Epidermal melanocyte (primary cell): ENCODE results near the gene FAM124A.

Experiments used
- DNase-seq: peaks from one replicate; pipeline ENCODE4 v3.0.0; 2011; ENCODE audit warnings: low spot score; ENCODE audit not compliant: insufficient read length

Gene FAM124A

DNA sequence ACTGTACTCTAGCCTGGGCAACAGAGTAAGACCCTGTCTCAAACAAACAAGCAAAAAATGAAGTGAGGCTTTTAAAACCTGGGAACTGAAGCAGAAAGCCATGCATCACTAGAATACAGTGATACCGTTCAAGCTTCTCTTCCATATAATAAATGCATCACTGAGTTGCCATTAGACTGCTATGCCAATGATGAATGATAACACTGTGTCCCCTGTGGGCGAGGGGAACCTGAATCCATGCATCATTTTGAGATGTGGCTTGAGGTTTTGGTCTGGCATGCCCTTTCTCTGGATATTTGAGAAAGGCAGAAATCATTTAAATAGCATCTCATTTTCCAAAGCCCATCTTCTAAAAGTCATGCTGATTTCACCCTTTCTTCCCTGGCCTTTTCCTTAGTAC, 1.5 kb upstream of the FAM124A start:
- no peak for DNase-seq

DNA sequence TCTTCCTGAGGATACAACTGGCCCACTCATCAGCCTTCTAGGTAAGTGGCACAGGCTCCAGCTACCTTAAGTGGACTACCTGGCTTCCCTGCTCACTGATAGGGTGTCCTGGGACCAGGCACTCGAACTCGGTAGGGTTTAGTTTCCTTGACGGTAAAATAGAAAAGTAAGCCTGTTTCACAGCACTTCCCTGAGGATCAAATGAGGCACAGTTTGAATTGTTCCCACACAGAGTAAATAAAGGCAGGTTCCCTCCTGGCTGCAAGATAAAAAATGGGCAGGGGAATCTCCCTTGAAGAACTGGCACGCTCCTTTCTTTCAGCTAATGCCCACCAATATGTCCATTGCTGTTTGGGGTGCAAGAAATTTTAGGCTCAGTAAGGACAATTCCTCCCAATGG, 1.1 kb upstream of the FAM124A start:
- no peak for DNase-seq

DNA sequence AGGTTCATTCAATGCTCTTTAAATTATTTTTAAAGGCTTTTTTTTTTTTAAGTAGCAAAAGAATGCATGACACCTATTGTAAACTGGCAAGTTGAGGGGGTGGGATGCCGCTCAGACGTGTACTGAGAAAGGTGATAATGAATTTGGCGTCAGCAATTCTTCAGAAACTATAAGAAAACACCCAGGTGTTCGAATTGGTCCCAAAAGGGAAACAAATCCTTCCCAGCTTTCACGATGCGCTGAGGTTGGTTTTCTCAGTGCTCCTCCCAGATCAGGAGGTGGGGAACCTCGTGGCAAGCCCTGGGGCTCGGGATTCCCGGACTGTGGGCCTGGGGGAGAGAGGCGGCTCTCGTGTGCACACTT, 543 bp upstream of the FAM124A start:
- no peak for DNase-seq

DNA sequence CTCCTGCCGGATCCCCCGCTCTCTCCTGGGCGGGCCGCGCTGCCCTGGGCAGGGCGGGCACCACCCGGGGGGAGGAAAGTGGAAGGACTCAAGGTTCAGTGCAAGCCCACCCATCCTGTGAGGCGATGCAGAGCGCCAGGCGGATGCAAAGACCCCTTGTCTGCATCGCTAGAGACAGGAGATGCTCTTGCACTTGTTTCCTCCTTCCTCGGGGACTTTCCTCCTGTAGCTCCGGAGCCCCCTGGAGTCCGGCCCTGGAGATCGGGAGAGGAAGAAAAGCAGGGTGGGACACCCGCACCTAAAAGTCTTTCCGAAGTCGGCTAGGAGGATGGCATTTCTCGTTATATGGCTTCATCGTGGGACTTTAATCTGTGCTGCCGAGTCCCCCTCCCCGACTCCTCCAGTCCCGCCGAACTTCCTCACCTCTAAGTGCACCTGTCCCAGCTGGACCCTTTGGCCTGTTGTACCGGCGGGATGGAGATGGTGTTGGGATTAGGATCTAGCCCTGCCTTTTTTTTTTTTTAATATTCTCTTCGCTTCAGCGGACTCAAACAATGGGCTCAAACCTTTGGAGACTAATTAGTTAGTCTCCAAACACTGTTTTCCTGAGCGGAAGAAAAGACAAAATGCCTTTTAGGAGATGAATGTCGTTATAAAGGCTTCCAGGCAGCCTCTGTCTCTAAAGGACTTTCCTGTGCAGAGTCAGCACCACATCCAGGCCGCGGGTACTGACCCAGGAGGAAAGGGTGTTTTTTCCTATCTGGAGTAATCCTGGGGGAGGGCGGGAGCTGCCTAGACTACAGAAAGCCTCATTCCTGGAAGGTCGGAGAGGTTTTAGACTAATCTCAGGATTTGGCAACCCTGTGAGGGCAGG, 725 bp downstream of the FAM124A start:
- DNase-seq: no peak

DNA sequence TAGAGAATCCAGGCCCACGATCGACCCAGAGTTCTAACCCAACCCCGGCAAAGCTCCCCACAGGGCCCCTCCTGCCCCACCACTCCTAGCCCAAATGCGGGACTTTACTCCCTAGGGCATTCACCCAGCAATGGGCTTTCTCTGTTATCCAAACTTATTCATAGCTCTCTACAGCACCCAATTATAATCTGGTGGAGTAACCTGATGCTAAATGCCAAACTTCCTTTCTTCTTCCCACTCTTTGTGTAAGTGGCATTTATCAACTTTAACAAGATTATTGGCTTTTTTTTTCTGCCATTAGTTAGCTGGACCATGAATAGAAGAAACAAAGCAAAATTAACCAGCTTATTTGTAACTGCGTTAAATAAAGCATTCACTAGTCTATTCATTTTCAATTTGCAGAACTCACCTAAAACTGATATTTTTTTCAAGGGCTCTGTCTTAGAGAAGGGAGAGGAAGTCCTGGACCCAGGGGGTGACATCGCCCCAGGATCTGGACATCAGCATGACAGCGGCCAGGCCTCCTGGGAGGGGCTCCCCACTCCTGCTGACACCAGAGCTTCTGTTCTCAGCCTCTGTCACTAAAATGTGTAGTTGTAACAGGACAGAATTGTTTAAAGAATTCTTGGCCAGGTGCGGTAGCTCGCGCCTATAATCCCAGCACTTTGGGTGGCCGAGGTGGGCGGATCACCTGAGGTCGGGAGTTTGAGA, 1.5 kb downstream of the FAM124A start:
- no peak for DNase-seq

DNA sequence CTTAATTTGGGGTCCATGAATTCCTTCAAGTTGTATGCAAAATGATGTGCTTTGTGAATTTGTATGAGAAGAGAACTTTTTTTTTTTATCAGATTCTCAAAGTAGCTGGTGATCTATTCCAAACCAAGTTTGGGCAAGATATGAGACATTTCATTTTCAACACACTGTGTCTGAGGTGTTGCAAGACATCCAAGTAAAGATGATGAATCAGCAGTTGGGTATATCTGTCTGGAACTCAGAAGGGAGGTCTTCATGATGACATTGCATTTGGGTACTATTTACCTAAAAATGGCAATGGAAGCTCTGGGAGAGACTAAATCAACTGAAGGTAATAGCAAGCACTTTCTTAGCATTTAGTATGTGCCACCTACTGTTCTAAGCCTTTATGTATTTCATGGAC, 2.8 kb downstream of the FAM124A start:
- DNase-seq: no peak

DNA sequence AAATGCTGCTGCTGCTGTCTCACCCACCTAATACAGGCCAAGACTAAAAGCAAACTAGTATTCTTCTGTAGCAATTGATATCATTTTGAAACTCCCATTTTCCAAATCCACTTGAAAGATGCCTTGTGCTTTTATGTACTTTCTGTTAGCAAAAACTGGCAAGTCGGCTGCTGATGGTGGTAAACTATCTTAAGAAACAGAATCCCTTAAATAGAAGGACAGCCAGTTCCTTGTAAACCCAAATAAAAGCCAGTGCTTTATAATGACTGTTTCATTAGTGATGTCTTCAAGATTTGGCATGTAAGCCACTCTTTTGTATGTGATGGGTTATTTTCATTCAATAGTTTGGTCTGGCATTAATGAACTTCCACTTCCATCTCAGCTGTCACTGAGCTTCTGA, 5.2 kb downstream of the FAM124A start:
- no peak for DNase-seq

DNA sequence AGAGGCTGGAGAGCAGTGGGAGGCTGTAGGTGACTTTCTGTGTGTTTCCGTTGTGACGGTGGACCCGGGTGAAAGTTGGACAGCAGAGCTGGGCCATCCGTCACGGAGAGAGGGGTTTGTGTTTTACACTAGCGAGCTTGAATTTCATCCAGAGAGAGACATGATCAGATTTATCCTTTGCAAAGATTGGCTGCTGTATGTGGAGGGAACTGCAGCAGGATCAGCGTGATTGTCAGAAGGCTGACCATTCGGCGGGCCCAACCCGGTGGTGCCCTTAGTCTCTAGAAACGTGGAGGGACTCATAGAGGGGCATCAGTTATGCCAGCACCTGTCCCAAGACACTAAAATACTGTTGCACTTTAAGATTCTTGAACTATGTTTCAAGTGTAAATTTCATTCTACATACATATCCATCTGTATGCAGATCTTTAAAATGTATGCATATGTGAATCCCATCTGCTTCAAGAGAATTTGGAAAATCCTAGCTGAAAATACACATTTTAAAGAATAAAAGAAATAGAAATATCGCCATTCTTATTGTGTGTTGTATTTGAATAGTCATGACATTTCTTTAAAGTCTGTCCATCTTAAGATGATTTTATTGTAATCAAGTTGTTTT, 7.0 kb downstream of the FAM124A start:
- DNase-seq: no peak

DNA sequence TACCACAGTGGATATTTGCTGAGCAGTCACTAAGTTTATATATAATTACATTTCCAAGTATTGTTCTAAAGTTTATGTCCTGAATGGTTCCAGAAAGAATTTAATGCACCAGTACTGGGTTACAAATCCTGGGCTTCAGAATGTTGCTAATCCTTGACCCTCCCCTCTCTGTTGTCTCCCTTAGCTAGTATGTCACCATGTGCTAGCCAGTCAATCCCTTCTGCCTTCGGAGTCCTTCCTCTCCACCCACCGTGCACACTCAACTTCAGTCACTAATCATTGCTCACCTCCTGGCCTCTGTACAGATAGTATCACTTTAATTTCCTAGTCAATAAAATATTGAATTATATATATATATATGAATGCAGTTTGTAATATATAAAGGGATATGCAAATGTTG, 7.5 kb downstream of the FAM124A start:
- no peak for DNase-seq

DNA sequence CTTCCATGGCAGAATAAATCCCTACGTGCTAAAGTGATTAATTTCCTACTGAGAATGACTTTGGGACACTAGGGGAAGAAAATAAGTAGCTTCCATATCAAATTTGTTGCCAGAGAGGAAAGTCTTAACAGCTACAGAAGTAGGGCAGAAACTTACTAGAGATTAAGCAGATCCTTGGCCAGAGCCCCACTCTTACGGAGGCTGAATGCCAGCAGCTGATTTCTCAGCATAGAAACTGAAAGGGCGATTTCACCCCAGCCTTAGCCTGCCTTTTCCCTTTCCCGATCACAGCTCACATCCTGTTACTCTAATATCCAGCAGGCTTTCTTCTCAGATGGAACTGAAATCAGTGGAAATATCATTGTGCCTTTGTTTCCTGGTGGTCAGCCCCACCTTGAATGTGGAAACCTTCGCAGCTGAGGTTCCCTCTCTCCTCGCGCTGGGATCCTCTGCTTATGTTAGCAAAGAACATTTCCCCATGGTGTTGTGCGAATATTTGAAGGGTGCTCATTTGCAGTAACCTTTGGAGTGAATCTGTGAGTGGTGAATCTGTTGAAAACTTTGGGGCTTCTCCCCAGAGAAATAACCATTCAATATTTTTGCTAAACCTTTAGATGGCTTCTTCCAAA, 8.4 kb downstream of the FAM124A start:
- DNase-seq: no peak

DNA sequence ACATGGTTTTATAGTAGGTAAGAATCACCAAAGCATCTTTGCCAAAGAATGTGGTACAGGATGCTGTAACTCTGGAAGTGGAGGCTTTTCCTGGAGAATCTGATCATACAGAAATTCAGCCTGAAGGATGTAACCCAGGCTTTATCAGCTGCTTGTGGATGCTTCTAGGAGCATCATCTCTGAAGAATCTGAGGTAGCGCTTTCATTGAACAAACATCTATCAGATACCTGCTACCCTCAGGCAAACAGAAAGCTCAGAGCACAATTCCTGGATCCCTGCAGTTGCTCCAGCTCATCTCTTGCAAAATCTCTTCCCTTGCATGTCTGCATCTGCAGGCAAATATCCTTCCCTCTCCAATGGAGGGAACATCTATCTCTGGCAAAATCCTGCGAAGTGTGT, 9.3 kb downstream of the FAM124A start:
- no peak for DNase-seq

DNA sequence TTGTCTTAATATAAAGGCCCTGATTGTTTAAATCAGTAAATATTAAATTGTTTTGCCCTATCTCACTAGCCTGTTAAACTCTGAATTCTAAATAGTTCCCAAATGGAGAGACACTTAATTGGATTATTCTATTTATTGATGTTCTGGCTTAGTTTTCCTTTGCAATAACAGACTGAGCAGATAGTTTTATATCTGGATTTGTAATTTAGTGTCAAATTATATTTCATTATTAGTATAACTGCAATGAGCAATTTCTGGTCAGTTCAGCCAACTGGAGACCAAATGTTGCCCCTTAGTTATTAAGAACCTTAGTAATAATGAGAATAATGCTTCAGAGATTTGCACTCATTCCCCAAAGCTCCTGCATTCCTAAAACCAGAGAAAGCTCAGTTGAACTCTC, 10.1 kb downstream of the FAM124A start:
- no peak for DNase-seq

DNA sequence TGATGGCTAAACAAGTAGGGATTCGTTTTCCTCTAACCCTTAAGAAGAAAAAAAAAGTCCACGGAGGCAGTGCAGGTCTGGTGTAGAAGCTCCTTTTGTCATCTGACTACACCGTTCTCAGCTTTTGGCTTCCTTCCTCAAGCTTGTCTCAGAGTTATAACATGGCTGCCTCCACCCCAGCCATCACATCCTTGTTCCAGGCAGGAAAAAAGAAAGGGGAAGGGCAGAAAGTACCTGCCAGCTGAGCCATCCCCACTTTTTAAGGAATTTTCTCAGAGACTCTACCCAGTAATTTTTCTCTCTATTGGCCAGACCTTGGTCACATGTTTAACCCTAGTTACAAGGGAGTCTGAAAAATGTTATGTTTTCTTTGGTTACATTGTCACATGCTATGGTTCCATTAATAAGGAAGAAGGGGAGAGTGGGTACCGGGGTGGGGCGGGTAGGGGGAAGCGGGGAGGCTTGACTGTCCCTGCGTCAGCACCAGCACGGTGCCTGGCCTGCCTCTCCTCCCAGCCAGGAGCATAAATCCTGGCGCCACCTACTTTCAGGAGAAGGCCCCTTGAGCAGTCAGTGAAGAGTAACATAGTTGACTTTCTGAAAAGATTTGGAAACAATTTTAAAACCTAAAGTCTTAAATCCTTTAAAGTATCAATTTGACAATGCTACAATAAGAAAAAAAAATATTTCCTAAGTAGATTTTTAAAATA, 11.1 kb downstream of the FAM124A start:
- no peak for DNase-seq

DNA sequence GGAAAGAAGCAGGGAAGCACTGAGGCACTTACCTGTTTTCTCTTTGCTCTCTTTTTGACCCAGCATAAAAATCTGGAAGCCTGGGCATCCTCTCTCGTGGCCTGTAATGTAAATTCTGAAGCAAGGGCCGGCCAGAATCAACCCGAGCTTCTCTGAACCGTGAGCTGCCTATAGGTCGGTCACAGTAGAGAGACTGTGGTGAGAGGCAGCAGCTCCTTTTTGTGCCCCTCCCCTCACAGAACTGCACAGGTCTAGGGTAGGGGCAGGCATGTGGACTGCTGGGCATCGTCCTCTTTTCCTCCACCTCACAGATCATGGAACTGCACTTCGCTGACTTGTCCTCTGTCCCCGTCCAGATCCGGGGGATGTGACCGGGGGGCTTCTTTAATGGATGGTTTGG, 12.5 kb downstream of the FAM124A start:
- DNase-seq: no peak

DNA sequence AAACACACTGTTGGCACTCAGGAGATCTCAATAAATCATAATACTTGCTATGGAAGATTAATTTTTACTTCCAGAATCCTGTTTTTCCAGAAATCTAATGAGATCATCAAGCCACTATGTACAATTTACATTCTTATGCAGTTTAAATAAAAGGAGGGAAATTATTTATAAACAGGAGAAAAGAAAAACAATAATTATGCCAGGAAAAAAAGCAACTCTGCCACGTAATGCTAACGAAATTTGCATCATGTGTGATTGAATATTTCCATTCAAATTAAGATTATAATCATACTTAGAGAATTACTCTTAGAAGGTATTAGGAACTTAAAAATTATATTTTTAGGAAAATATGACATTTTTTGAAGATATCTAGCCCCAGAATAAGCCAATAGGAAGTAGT, 13.0 kb downstream of the FAM124A start:
- DNase-seq: no peak

DNA sequence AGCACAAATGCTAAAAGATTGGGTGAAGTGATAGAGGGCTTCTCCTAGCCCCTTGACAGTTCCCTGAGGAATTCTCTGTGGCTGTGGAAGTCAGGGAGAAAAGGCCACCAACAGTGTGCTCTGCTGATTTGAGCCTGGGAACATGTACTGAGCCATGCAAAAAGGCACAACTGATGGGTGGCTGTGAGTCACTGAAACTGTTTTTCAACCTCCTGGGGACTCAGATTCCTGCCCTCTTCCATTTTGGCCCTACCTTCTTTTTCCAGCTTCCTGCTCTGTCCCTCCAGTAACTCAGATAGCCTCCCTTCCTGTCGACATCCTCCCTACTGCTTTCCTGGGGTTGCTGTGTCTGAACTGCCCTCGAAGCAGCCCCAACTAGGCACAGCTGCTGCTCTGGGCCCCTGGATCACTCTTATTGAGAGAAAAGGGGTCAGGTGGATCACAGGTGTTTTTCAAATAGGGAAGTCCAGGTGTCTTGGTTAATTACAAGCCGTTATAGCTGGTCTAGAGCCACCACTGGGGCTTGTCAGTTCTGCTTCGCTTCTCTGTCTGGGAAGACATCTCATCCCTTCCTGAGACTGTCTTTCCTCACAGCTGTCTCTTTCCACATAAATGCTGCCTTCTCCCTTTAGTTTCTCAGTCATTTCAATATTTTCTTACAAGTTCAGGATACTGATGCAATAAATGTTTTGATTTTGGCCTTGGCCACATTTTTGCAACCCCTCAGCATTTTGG, 13.7 kb downstream of the FAM124A start:
- DNase-seq: no peak

DNA sequence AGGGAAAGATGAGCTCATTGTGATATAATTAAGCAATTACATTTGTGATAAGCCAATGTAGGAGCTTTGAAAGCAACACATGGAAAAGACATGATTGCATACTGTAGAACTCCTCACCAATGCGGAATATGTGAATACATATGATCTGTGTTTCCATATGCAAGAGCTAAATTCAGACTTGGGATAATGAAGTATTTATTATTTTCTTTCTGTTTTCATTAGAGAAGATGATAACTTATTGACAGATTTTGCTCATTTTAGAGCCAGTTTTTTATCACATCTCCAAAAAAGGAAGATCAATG, 14.2 kb downstream of the FAM124A start:
- DNase-seq: no peak

DNA sequence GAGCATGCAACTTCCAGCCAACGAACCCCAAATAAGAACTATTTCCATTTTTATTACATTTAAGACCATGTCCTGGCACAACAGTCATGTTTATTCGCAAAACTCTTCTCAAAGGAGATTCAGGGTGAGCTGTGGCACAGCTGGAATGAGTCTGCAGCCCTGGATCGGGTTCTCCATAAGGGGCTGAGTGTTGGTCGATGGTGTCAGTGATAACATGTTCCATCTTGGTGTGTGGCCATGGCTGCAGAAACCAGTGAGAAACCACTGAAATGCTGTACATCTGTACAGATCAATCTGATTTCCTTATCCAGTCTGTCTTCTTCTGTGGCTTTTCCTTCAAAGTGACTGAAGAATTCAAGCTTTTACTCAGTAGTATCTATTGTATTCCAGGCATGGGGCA, 15.2 kb downstream of the FAM124A start:
- DNase-seq: no peak

DNA sequence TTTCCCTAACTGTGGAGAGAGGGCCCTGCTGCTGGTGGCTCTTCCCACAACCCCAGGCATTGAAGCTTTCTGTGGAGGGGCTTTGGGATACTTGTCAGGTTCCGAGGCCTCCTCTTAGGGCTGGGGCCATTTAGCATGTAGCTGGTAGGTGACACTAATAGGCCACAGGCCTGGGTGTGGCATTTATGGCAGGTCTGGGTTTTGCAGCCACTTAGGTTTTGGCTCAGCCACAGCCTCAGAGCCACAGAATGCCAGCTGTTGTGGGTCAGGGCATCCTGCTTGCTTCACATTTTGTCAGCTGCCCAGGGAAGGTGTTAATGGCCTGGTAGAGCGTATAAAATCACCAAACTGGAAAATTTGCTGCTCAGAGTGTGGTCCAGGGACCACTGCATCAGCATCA, 15.7 kb downstream of the FAM124A start:
- no peak for DNase-seq

DNA sequence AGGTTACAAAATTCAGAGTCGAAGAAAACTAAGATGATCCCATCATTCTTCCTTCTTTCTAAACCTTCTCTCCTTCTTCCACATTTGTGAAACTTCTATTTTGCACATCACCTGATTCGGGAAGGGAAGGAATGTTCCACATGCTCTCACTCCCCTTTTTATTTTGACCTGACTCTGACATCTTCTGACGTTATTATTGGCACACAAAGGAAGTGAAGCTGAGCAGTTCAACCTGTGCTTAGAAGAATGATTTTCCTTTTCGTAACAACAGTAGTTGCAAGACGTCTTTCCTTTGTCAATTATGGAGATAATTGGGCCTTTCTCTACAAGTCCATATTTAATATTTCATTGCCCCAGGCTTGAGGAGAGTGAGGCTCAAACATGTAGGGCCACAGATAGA, 18.0 kb downstream of the FAM124A start:
- no peak for DNase-seq

DNA sequence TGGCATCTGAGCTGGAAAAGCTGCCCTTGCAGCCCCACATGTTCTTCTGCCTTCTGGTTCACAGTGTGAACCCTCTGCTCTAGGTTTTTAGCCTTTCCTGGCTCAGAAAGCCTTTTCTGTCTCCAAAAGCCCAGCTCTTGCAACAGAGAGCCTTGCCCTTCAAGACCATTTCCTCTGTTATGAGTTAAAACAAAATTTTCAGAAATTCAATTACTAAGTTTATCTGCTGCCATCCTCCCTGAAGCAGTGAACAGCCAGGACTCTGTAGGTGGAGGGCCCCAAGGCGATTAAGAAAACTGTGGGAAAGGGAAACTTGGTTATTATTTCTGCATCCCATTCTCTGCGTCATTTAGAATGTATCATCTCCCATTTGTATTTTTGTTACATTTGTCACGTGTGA, 18.8 kb downstream of the FAM124A start:
- DNase-seq: no peak
